GM23338 (cell line): ENCODE results near the gene TRIM45. TPM values are rescaled to one million over a fixed set of nuclear protein-coding genes. Genes with fewer than 3 reads are reported as not detected.
A peak's percentile ranks its signal among the peaks of the same experiment; 100 is the strongest.

ENCODE experiments used
- ATAC-seq: fragments of 200-7000 bp; cut with Tn5 transposase; 3 replicates; pipeline ENCODE4 v1.9.1; 2020
- DNase-seq: peaks from one replicate; pipeline ENCODE4 v3.0.0-alpha.2; 2015; ENCODE audit warnings: low spot score
- H2AFZ ChIP-seq: fragments of 200-600 bp; sonication (generic); 2 replicates; pipeline ENCODE4 v1.8.0; 2016; ENCODE audit warnings: antibody characterized with exemption, mild to moderate bottlenecking, moderate library complexity
- H3F3A ChIP-seq: fragments of 200-600 bp; sonication (generic); replicated peaks from 2 replicates; pipeline ENCODE4 v1.8.0; 2017; ENCODE audit warnings: antibody characterized with exemption, mixed run types, low read depth
- H3K27ac ChIP-seq: fragments of 200-600 bp; sonication (generic); 2 replicates; pipeline ENCODE4 v1.6.1; 2016; ENCODE audit warnings: low read depth
- H3K27me3 ChIP-seq: fragments of 200-600 bp; sonication (generic); 2 replicates; pipeline ENCODE4 v1.8.0; 2016; ENCODE audit warnings: mild to moderate bottlenecking, mixed run types, moderate library complexity; ENCODE audit not compliant: insufficient read depth
- H3K36me3 ChIP-seq: fragments of 200-600 bp; sonication (generic); 2 replicates; pipeline ENCODE4 v1.8.0; 2016; ENCODE audit warnings: mild to moderate bottlenecking; ENCODE audit not compliant: insufficient read depth
- H3K4me1 ChIP-seq: fragments of 200-600 bp; sonication (generic); 2 replicates; pipeline ENCODE4 v1.8.0; 2016; ENCODE audit warnings: mild to moderate bottlenecking, moderate library complexity; ENCODE audit not compliant: insufficient read depth
- H3K4me2 ChIP-seq: fragments of 200-600 bp; sonication (generic); 2 replicates; pipeline ENCODE4 v1.7.1; 2017; ENCODE audit warnings: mixed run types
- H3K4me3 ChIP-seq: fragments of 200-600 bp; sonication (generic); 2 replicates; pipeline ENCODE4 v1.6.1; 2016; ENCODE audit warnings: mixed run types
- H3K79me2 ChIP-seq: fragments of 200-600 bp; sonication (generic); replicated peaks from 2 replicates; pipeline ENCODE4 v1.8.0; 2017; ENCODE audit warnings: mild to moderate bottlenecking; ENCODE audit not compliant: insufficient read depth
- H3K9me2 ChIP-seq: fragments of 200-600 bp; sonication (generic); 2 replicates; pipeline ENCODE4 v1.8.0; 2017; ENCODE audit not compliant: insufficient read depth
- H4K20me1 ChIP-seq: fragments of 200-600 bp; sonication (generic); replicated peaks from 2 replicates; pipeline ENCODE4 v1.8.0; 2017; ENCODE audit warnings: mild to moderate bottlenecking; ENCODE audit not compliant: insufficient read depth
- H3K27ac Mint-ChIP-seq: 2 replicates; pipeline ENCODE4 v1.8.0; 2020; ENCODE audit warnings: inconsistent platforms, mild to moderate bottlenecking, moderate library complexity, mixed read lengths
- H3K27me3 Mint-ChIP-seq: 3 replicates; pipeline ENCODE4 v1.8.0; 2022; ENCODE audit warnings: low read depth, mild to moderate bottlenecking, moderate library complexity, mixed read lengths, inconsistent platforms; ENCODE audit not compliant: insufficient read depth, poor library complexity
- H3K36me3 Mint-ChIP-seq: 3 replicates; pipeline ENCODE4 v1.8.0; 2021; ENCODE audit warnings: low read depth, mild to moderate bottlenecking, inconsistent platforms, moderate library complexity, mixed read lengths
- H3K4me1 Mint-ChIP-seq: 3 replicates; pipeline ENCODE4 v1.8.0; 2020; ENCODE audit warnings: mild to moderate bottlenecking, inconsistent platforms, mixed read lengths
- H3K4me3 Mint-ChIP-seq: 3 replicates; pipeline ENCODE4 v1.8.0; 2021; ENCODE audit warnings: moderate library complexity, mild to moderate bottlenecking, inconsistent platforms, mixed read lengths
- H3K9me3 Mint-ChIP-seq: 3 replicates; pipeline ENCODE4 v1.8.0; 2020; ENCODE audit warnings: moderate library complexity, mild to moderate bottlenecking, inconsistent platforms, mixed read lengths
- CREB1 ChIP-seq: fragments of 250-450 bp; sonication (Bioruptor Pico); IDR thresholded peaks from 2 replicates; pipeline ENCODE4 v1.5.0; 2020; ENCODE audit warnings: low read depth, mild to moderate bottlenecking, moderate library complexity
- CTCF ChIP-seq, 2 experiments: fragments of 200-600 bp in 1 of 2; sonication (generic) in 1 of 2; conservative IDR thresholded peaks; 2 replicates each; pipeline versions ENCODE4 v1.5.1 to v1.6.1; 2016 to 2017; ENCODE audit warnings: antibody characterized with exemption in 2 of 2, low read depth in 2 of 2, mild to moderate bottlenecking in 2 of 2, moderate library complexity in 1 of 2
- ETS1 ChIP-seq: IDR thresholded peaks from 2 replicates; pipeline ENCODE4 v1.6.1; 2016; ENCODE audit warnings: antibody characterized with exemption
- EZH2 ChIP-seq: fragments of 200-600 bp; sonication (generic); IDR thresholded peaks from one replicate; pipeline ENCODE4 v1.8.0; 2017; ENCODE audit warnings: antibody characterized with exemption, mild to moderate bottlenecking, low read depth; ENCODE audit not compliant: unreplicated experiment
- EZH2phosphoT487 ChIP-seq: fragments of 200-600 bp; sonication (generic); IDR thresholded peaks from one replicate; pipeline ENCODE4 v1.8.1; 2018; ENCODE audit warnings: antibody characterized with exemption; ENCODE audit not compliant: unreplicated experiment
- JUNB ChIP-seq: IDR thresholded peaks from one replicate; pipeline ENCODE4 v1.6.1; 2016; ENCODE audit warnings: antibody characterized with exemption; ENCODE audit not compliant: unreplicated experiment
- POLR2AphosphoS5 ChIP-seq: IDR thresholded peaks from 2 replicates; pipeline ENCODE4 v1.6.1; 2016; ENCODE audit warnings: antibody characterized with exemption, low read depth
- REST ChIP-seq: IDR thresholded peaks from one replicate; pipeline ENCODE4 v1.6.1; 2018; ENCODE audit warnings: antibody characterized with exemption; ENCODE audit not compliant: unreplicated experiment
- STAT1 ChIP-seq: IDR thresholded peaks from one replicate; pipeline ENCODE4 v1.6.1; 2016; ENCODE audit warnings: antibody characterized with exemption; ENCODE audit not compliant: unreplicated experiment
- ZNF331 ChIP-seq: fragments of 250-450 bp; sonication (Bioruptor Pico); IDR thresholded peaks from 2 replicates; pipeline ENCODE4 v1.5.0; 2020; ENCODE audit warnings: low read depth, mild to moderate bottlenecking, moderate library complexity
- ZNF462 ChIP-seq: fragments of 250-450 bp; sonication (Bioruptor Pico); IDR thresholded peaks from 2 replicates; pipeline ENCODE4 v1.5.0; 2020; ENCODE audit warnings: mild to moderate bottlenecking, moderate library complexity
- polyA plus RNA-seq: library from polyadenylated mRNA; unstranded; fragments of >200 nt; fragmentation: Nextera tagmentation; extraction: Ambion mirVana; gene quantifications from 2 replicates; pipeline ENCODE4 v1.2.1, GENCODE V29; 2016
- total RNA-seq: library from RNA; depleted of rRNA; stranded (reverse); fragments of >200 nt; shearing (Covaris generic); gene quantifications from 2 replicates; pipeline ENCODE4 v1.2.3, GENCODE V29; 2014

TRIM45 gene
- total and polyA plus RNA-seq, 2 experiments from 2014 or later = 8.8 to 15.0 TPM

- TF ChIP-seq ZNF462 (CRISPR knock-in tag) (no peak), ETS1 (no peak), EZH2phosphoT487 (no peak)
Observed at GRCh38 chr1:117093091-117093534, 28.4 kb downstream of the TRIM45 start (continued).

GRCh38 chr1:117092594-117092993, 29.0 kb downstream of the TRIM45 start:
- no peaks in the 10 kb centered on the region for H3K9me2 ChIP-seq
- H3K27ac Mint-ChIP-seq = peak overlapping the region; percentile 95
- no peak overlapping the region for H3K4me3 ChIP-seq
- 0 out of 2 replicates have a peak, but pooled peaks cover 3% of the 10 kb centered on the region for H3F3A ChIP-seq
- no peaks in the 10 kb centered on the region for H3K79me2 ChIP-seq
- no peak for DNase-seq
- H3K9me3 Mint-ChIP-seq = no peaks in the 10 kb centered on the region
- no peaks in the 10 kb centered on the region for H3K27me3 Mint-ChIP-seq
- no peak for ATAC-seq
- no peak overlapping the region for H3K4me2 ChIP-seq
- H2AFZ ChIP-seq = no peak overlapping the region
- peaks cover 79% of the 10 kb centered on the region for H3K36me3 ChIP-seq
- H3K4me1 ChIP-seq = peaks cover 7% of the 10 kb centered on the region; the same call in 1 of the 2 replicates
- H3K27me3 ChIP-seq = no peaks in the 10 kb centered on the region
- peaks cover 3% of the 10 kb centered on the region; the same call in 1 of the 2 replicates for H4K20me1 ChIP-seq
- peak overlapping the region; percentile 92 for H3K27ac ChIP-seq
- peaks cover 18% of the 10 kb centered on the region for H3K4me1 Mint-ChIP-seq
- H3K4me3 Mint-ChIP-seq = no peak overlapping the region
- H3K36me3 Mint-ChIP-seq = peaks cover 90% of the 10 kb centered on the region
- TF ChIP-seq JUNB (no peak), REST (no peak), ZNF331 (no peak), CREB1 (CRISPR knock-in tag) (no peak), POLR2AphosphoS5 (no peak), EZH2 (no peak), CTCF (conservative IDR thresholded peaks at IDR 0.05; ENCODE audit: low read depth in 2 of 2) (no peak), STAT1 (no peak)
